PFSK-1 (cell line): ENCODE data around the gene RARB.

Experiments used
- FOXP2 ChIP-seq: optimal IDR thresholded peaks from 2 replicates; pipeline ENCODE3; 2011; ENCODE audit warnings: borderline replicate concordance, control low read depth, inconsistent platforms; ENCODE audit not compliant: insufficient read depth; ENCODE audit errors: extremely low read length, extremely low read depth
- POLR2AphosphoS5 ChIP-seq: IDR thresholded peaks from 2 replicates; pipeline ENCODE4 v1.6.1; 2012; ENCODE audit warnings: low read depth, mild to moderate bottlenecking, control low read depth, low read length, moderate library complexity
- REST ChIP-seq, 2 experiments: IDR thresholded peaks; 2 replicates each; pipeline versions ENCODE4 v1.6.1 to v1.8.0; 2011 to 2012; ENCODE audit warnings: low read depth in 2 of 2, low read length in 2 of 2, control low read depth in 1 of 2, inconsistent platforms in 1 of 2, mild to moderate bottlenecking in 1 of 2, moderate library complexity in 1 of 2; ENCODE audit not compliant: insufficient read depth in 1 of 2
- SIN3A ChIP-seq: IDR thresholded peaks from 2 replicates; pipeline ENCODE4 v1.6.1; 2012; ENCODE audit warnings: mild to moderate bottlenecking, low read length, moderate library complexity, borderline replicate concordance; ENCODE audit not compliant: insufficient read depth
- TAF1 ChIP-seq: IDR thresholded peaks from 2 replicates; pipeline ENCODE4 v1.6.1; 2012; ENCODE audit warnings: low read length, control low read depth, borderline replicate concordance; ENCODE audit not compliant: insufficient read depth

GRCh38 chr3:25618028-25618427 is 190.0 kb downstream of the RARB start:
- TF ChIP-seq POLR2AphosphoS5 (no peak), TAF1 (no peak), REST (IDR thresholded peaks at IDR 0.05; ENCODE audit: insufficient read depth in 1 of 2, low read depth in 2 of 2, low read length in 2 of 2) (no peak), SIN3A (no peak), FOXP2 (no peak)
